Hippocampal formation (tissue), 2 donors: Measurements from ENCODE around the gene NPDC1.
A peak's percentile ranks its signal among the peaks of the same experiment; 100 is the strongest.
"Not testable (repeated sequence)": the region's sequence is repeated elsewhere in the genome, so short reads cannot be mapped to it uniquely, and the experiment has no call there.

Experiments used
- DNase-seq, 2 donors: peaks; one replicate each; lab custom pipeline; 2025; lab: John Stamatoyannopoulos, UW

NPDC1 gene

DNA sequence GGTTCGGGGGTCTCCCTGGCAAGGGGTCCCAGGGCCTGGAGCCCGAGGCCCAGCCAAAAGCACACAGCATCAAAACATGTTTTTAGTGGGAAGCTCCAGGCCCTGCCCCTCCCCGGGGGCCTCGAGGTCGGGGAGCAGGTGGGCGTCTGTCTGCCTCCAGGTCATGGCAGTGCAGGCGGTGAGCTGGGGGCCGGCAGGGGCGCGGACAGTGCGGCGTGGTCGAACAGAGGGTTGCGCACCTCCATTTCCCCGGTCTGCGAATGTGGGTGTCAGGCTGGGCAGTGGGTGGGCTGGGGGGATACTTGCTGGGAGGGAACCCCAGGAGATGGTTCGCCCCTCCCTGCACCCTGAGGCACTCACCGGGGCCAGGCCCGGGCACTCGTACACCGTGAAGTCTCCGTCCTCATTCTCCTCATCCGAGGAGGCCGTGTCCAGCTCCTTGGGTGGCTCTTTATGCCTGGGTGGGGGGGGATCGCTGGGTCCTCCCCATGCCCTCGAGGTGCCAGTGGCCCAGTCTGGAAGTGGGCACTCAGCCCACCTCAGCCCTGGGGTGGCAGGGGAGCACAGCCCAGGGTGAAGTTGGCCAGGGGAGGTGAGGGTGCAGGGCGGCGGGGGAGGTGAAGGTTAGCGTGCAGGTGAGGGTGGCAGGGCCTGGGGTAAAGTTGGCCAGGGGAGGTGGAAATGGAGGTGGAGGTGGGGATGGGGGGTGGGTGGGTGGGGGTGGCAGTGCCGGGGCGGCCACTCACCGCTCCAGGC is 6.2 kb downstream of the NPDC1 start:
- DNase-seq = no peak

DNA sequence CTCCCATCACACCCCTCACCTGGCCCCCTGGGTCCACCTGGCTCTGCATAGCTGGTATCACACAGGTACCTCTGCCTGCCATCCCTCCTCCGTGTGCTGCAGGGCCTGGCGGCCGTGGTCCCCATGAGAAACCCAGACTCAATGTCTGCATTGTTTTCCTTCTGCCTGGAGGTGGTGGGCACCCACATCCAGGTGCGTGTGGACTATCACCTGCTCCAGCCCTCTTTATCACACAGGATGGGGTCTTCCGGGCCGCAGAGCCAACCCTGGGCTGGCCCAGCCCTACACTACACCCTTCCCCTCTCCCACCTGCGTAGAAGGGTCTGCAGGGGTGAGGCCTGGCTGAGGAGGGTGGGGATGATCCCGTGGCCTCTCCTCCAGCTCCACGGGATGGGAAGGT is 7.1 kb downstream of the NPDC1 start:
- no peak for DNase-seq

DNA sequence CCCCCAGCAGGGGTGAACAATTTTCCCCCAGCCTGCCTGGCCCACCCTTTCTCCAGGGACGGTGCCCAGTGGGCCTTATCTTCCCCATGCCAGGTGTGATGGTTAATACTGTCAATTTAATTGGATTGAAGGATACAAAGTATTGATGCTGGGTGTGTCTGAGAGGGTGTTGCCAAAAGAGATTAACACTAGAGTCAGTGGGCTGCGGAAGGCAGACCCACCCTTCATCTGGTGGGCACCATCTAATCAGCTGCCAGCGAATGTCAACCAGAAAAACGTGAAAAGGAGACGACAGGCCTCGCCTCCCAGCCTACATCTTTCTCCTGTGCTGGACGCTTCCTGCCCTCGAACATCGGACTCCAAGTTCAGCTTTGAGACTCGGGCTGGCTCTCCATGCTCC is 8.5 kb downstream of the NPDC1 start:
- no peak for DNase-seq

DNA sequence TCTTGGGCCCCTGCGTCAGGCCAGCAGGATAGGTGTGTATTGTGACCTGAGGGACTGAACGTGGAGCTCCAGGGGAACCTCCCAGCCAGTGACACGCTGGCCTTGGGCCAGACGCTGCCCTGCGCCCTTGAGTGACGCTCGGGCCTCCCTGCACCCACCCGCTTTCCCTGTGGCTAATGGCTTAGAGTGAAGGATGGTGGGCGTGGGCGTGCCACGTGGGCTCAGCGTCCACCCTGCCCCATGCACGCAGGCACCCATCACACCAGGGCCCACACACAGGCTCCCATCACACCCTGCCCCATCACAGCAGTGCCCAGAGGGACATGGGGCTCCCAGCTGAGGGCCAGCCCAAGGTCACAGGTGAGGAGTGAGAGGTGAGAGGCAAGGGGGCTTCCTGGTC is 8.9 kb downstream of the NPDC1 start:
- no peak for DNase-seq

DNA sequence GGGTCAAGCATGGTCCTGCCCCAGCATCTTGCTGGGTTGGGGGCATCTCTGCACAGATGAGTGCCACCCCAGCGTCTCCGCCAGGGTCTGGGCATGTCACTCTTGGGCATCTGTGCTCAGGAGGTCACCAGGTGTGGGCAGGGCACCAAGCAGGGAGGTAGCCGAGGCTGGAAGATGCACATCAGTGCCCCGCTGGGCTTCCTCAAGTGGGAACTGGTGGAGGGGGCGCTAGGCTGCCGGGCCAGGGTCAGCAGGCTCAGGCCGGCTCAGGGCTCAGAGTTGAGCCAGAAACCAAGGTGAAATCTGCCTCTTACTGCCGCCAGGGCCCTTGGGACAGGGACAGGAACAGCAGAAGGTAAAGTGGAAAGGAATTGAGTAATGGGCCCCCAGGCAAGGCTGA is 10.0 kb downstream of the NPDC1 start:
- DNase-seq = no peak

DNA sequence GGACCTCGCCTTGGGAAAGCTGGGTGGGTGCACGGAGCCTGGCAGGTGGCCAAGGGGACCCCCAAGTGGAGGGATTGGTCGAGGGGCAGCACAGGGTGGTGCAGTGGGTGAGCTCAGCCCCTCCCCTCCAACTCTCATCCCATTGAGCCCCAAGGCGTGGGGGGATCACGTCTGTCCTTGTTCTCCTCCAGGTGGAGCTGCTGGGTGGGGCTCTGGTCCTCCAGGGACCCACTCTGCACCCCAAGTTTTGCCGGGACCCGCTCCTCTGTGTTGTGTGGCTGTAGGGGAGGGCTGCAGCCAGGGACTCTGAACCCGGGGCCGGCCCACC is 10.5 kb downstream of the NPDC1 start:
- DNase-seq = no peak

DNA sequence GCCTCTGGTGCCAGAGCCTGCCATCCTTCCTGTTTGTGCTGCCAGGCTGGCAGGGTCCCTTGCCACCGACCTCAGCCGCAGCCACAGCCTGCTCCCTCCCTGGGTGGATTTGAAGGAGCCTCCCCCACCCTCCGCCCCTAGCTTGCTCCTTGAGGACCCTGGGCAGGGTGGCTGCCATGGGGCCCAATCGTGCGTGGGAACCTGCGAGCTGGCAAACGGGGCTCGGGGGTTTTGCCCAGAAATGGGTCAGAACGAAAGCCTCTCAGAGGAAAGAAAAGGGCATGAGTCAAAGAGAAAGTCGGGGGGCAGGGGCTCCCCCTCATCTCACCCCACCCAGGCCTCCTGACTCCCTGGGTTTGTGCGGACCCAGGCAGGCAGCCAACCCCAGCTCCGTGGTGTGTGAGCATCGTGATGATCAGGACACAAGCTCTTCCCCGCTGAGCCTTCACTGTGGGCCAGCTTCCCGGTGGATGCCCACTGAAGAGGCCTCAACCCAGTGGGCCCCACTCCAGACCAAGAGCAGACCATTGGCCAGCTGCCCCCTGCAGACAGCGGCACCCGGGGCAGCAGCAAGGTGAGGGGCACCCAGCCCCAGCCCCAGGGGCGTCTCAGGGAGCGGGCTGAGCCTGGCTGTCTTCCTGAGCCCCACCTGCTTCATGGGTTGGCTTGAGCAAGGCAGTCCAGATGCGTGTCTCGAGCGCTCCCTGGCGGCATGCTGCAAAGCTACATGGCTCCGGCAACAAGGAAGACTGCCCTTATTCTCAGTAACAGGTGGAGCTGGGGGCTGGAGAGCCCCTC is 11.1 kb downstream of the NPDC1 start:
- DNase-seq = peak; percentile 79 to 82

DNA sequence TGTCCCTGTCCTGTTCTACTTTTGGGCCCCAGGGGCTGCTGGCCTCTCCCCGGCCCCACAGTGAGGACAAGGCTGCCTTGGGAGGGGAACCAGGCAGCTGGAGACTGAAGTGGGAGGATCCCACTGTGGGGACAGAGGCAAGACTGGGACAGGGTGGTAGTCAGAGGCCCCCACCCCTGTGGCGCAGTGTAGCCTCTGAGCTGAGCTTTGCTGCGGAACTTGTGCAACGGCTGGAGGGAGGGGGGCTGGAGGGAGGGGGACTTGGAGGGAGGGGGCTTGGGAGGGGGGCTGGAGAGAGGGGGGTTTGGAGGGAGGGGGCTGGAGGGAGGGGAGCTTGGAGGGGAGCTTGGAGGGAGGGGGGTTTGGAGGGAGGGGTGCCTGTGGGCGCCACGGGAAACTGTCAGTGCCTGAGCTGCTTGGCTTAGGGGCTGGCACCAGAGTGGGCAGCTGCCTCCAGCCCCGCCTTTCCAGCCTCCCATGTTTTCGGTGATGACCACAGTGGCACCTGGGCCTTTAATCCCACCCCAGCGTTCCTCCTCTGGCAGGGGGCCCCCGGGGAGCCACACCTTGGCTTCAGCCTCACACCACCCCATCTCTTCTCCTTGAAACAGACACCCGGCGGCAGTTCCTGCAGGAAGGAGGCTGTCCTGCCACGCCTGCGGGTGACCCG is 11.8 kb downstream of the NPDC1 start:
- no peak for DNase-seq

DNA sequence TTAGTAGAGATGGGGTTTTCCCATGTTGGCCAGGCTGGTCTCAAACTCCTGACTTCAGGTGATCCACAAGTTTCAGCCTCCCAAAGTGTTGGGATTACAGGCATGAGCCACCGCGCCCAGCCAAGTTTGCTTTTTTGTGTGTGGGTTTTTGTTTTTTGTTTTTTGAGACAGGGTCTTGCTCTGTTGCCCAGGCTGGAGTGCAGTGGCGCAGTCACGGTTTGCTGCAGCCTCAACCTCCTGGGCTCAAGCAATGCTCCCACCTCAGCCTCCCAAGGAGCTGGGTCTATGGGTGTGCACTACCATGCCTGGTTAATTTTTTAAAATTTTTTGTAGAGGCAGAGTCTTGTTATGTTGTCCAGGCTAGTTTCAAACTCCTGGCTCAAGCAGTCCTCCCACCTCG is 12.5 kb downstream of the NPDC1 start:
- not testable (repeated sequence) for DNase-seq

DNA sequence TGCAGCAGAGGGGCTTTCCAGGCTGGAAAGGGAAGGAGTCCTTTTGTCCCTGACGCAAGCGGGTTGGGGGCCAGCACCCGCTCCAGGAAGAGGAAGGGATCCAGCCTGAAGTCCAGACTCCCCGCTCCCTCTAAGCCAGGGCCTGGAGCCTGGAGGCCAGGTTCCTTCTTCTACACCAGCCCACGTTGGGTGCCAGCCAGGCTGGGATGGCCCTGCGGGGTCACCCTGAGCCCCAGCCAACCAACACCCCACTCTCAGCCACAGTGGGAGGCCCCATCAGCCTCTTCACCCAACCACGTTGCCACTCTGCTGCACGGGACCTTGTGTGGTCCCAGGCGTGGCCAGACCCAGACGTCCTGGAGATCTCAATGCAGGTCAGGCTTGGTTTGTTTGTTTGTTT is 13.1 kb downstream of the NPDC1 start:
- DNase-seq = no peak

DNA sequence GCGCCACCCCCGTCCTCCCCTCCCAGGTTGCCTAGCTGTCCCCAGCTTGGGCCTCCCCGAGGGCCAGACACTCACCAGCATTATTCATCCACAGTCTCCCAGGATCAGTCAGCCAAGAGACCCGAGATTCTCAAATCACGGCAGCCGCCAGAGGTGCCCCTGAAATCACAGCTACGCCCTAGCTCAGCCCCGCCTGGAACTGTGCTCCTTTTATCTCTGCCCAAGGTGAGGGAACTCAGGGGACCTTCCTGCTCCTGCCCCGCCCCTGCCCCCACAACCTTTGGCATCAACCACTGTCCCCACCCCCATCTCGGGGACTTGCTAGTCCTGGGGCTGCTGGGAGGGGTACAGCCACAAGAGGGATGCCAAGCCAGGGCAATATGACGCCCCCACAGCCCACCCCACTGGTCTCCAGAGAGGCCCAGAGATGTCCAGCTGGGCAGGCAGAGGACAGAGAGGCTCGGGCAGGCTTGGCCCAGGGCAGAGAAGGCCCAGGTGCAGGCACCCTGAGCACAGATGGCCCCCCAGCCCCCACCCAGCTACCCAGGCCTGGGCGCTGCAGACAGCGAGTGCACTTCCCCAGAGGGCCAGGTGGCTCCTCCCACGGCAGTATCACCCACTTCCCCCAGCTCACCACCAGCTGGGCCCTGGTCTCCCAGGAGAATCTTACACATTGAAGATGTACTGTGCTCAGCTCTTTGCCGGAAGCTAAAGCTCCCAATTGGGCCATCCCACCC is 13.9 kb downstream of the NPDC1 start, which contains the start of gene FUT7:
TSS of gene FUT7 (minus strand) at position 185 of the 737 bp plus-strand sequence. CDS start at position 88, 97 bp downstream.
- no peak for DNase-seq

DNA sequence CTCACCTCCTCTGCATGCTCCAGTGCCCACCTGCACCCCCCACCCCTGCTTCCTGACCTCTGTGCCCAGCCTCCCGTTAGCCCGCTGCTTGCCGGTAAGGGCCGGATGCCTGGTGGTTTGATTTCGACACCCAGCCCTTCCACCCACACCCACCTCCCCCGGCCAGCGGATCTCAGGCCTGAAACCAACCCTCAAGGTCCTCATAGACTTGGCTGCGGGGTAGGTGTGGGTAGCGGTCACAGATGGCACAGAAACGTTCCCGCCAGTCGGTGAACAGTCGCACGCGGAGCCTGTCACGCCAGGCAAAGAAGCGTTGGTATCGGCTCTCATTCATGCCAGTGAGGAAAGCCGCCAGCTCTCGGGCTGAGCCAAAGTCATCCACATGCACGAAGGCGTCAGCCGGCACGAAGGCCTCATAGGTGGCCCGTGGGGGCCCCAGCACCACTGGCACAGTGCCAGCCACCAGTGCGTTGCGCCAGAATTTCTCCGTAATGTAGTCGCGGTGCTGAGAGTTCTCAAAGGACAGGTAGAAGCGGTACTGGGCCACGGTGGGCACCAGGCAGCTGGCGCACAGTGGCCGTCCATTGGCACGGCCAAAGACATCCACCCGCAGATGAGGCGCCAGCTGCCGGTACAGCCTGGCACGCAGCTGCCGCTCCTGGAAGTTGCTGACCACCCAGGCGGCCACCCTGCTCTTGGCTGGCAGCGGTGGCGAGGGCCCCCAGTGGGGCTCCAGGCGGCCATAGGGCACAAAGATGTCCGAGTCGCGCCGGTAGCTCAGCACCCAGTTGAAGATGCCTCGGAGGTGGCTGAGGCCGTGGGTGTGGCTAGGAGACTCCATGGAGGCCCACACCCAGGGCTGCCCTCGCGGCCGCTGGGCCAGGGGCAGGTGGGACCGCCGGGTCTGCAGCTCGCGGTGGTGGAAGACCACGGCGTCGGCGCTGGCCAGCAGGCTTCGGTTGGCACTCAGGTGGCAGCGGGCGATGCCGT is 15.1 kb downstream of the NPDC1 start:
- DNase-seq = no peak

DNA sequence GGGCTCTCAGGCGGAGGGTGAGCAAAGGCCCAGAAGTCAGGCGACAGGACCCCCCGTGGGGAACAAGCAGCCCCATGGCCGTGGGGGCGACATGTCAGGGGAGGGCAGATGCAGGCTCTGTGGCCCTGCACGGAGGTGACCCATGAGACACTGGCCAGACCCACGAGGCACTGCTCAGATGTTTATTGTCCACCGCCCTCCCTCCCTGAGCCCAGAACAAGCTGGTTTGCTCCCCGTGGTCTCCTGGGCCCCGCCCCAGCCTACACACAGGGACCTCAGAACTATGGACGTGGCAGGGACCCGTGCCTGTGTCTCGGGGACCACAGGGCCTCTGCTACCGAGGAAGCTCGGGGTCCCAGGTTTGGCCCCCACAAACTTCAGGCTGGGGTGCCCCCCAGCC is 16.0 kb downstream of the NPDC1 start:
- no peak for DNase-seq

DNA sequence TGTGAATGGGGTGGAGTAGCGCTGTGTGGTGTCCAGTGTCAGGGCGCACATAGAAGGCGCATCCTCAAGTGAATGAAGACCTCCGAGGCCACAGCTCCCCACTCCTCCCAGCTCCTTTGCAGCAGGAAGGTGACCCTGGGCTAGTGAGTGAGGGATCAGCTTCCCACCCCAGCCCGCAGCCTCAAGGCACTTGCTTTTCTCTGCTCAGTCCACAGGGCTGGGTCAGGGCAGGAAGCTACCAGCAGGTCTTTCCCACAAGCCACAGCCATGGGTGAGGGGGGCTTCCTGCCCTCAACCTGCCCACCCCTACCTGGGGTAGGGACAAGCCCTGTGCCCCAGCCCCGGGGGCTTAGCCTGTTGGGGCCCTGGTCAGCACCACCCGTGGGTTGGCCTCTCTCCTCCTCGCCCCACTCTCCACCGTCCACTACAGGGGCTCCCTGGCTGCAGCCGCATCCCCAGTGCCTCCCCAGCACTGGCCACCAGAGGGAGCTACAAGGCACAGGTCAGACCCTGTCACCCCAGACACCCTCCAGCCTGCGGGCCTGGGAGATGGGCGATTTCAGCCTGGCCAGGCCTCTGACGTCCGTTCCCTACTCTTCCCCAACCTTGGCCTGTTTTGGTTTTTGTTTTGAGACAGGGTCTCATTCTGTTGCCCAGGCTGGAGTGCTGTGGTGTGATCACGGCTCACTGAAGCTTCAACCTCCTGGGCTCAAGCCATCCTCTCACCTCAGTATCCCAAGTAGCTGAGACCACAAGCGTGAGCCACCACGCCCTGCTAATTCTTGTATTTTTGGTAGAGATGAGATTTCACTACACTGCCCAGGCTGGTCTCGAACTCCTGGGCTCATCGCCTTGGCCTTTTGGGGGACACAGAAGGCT is 16.7 kb downstream of the NPDC1 start:
- DNase-seq = peak; percentile 31 to 70

DNA sequence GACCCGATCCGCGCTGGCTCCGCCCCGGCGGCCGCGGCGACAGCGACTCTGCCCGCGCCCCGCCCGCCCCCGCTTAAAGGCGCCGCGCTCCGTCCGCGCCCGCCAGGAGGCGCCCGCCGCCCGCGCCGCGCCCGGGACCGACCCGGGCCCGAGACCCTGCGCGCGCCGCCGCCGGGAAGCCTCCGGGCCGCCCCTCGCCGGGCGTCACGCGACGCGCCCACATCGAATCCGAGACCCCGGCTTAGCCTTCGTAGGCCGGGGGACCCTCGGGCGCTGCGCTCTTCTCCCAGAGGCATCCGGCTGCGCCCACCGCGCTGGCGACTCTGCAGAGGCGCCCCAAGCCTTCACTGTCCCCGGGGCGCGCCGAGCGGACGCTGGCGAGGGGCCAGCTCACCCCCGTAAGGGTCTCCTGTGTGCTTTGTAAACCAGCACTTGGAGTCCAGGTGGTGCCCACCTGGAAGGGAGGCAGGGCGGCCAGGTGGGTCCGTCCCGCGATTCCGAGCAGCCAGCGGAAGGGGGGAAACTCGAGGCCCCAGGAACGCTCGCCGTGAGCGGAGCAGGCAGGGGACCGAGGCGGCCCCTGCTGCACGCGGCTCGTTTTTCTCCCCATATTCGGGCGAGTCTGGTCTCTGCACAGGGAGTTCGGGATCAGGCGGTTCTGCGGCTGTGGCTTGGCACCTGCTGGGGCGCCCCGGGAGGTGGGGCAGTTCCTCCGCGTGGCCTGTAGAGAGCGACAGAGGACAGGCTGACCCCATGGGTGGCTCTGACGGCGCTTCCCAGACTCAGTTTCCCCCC is 17.5 kb downstream of the NPDC1 start:
- DNase-seq = peak; percentile 49 to 60

DNA sequence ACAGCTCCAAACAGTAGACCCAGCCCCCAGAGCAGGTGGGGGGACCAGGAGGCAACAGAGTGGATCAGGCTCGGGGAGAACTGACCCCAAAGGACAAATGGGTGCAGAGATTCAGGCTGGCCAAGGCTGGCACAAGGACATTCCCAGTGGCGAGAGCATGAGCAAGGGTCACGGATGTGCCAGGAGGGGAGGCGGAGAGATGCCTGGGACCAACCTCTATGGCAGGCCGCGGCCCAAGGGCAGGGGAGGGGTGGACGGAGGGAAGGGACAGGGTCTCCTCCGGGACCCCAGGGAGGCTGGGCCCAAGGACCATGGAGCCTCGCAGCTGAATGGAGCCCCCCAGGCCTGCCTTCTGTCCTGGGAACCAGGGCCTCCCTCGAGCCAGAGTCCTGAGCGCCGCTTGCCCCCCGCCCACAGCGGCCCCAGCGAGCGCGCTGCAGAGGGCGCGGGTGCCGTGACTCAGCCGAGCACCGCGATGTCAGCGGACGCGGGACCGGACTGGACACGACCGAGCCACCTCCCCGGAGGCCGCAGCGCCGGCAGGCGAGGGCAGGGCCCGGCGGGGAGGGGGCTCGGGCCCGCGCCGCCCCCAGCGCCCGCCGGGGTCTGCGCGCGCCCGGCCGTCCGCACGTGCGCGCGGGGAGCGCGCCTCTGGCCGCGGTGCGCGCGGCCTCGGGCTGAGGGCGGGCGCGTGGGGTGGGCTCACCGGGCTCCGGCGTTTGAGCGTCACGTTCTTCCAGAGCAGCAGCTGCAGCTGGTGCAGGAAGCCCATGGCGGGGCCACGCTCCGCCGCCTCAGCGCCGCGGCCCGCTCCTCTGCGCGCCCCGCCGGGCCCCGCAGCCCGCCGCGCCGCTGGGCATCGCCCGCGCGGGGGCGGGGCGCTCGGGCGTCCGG is 18.4 kb downstream of the NPDC1 start, which contains the start of gene ABCA2:
TSS of gene ABCA2 (minus strand) at position 869 of the 894 bp plus-strand sequence. CDS start at position 772, 97 bp downstream.
- DNase-seq = peak in 1 of 2 donors; percentile 48

DNA sequence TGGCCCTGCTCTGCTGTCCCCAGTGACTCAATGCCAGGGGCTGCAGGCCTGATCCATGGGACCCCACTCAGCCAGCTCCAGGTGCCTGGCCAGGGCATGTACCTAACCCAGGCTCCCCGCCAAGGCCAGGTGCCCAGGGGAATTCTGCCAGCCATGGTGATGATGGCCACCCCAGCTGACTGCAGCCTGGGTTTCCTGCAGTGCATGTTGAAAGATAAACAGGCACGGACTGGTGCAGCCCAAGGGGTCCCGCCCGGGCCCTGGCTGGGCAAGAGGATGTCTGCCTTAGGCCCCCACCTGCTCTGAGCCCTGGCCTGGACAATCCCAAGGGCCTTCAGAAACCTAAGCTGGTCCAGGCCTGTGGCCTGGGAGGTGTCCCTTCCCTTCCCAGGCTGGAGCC is 19.1 kb downstream of the NPDC1 start:
- no peak for DNase-seq

DNA sequence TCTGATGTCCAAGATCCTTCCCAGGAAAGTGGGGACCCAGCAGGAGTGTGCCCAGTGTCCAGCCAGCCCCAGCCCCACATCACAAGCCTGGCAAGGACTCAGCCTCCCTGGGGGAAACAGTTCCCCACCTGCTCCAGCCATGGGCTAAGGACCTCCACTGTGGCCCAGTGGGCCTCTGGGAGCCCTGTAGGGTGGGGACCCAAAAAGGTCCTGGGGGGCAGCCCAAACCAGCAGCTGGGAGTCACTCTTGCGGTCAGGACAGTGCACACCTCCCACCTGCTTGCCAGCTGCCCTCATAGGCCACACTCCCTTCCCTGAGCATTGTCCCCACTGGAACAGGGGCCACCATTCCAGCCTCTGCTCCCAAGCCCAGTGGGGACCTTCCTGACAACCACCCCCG is 19.6 kb downstream of the NPDC1 start:
- DNase-seq = no peak
